GM23248 (cell line): Measurements from ENCODE around the gene SDK2.

Source experiments
- EZH2 ChIP-seq: fragments of 200-600 bp; sonication (generic); IDR thresholded peaks from 2 replicates; pipeline ENCODE4 v1.6.1; 2018; ENCODE audit warnings: antibody characterized with exemption, mild to moderate bottlenecking; ENCODE audit not compliant: insufficient read depth, poor library complexity, severe bottlenecking
- EZH2phosphoT487 ChIP-seq: fragments of 200-600 bp; sonication (generic); IDR thresholded peaks from 2 replicates; pipeline ENCODE4 v1.6.1; 2018; ENCODE audit warnings: antibody characterized with exemption, moderate library complexity, mild to moderate bottlenecking, low read depth; ENCODE audit not compliant: insufficient read depth

GRCh38 chr17:73463821-73464220 is 180.4 kb downstream of the SDK2 start:
- no peak for TF ChIP-seq EZH2
- TF ChIP-seq EZH2phosphoT487, result no peak
